ENCODE data around the gene CASKIN1. TPM values are rescaled to one million over a fixed set of nuclear protein-coding genes. Genes with fewer than 3 reads are reported as not detected.

CASKIN1 gene
- total RNA-seq, 2 experiments from 2014 or later, result 0.15 to 0.17 TPM

DNA sequence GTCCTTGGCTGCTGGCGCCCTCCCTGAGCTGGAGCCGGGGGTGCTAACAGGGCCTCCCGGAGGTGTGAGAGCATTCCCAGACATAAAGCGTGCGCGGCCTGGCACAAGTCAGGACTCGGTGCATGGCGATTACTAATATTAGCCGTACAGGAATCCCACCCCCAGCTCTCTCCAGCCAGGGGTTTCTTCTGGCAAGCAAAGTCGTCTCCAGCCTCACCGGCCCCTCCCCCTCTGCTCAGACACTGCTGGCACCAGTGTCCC lies 5.0 kb downstream of the CASKIN1 start:
- Mint-ChIP-seq H3K9me3 (no peaks in the 10 kb centered on the region), H3K27ac (no peak overlapping the region), H3K36me3 (ENCODE audit: low read depth) (no peaks in the 10 kb centered on the region), H3K4me1 (ENCODE audit: low read depth) (peaks cover 4% of the 10 kb centered on the region), H3K4me3 (no peak overlapping the region), H3K27me3 (ENCODE audit: low read depth) (peaks cover 8% of the 10 kb centered on the region)
- no peak for DNase-seq
- CTCF ChIA-PET, result no interaction called here
- intact Hi-C loops (cut with micrococcal nuclease), result no loop called here

GRCh38 chr16:2190659-2191445 lies 5.6 kb downstream of the CASKIN1 start:
- DNase-seq, result no peak
- CTCF ChIA-PET, result no interaction called here
- intact Hi-C loops (cut with micrococcal nuclease), result no loop called here
- Mint-ChIP-seq H3K27me3 (ENCODE audit: low read depth) (peaks cover 8% of the 10 kb centered on the region), H3K9me3 (no peaks in the 10 kb centered on the region), H3K4me3 (no peak overlapping the region), H3K4me1 (ENCODE audit: low read depth) (peaks cover 4% of the 10 kb centered on the region), H3K36me3 (ENCODE audit: low read depth) (no peaks in the 10 kb centered on the region), H3K27ac (no peak overlapping the region)

DNA sequence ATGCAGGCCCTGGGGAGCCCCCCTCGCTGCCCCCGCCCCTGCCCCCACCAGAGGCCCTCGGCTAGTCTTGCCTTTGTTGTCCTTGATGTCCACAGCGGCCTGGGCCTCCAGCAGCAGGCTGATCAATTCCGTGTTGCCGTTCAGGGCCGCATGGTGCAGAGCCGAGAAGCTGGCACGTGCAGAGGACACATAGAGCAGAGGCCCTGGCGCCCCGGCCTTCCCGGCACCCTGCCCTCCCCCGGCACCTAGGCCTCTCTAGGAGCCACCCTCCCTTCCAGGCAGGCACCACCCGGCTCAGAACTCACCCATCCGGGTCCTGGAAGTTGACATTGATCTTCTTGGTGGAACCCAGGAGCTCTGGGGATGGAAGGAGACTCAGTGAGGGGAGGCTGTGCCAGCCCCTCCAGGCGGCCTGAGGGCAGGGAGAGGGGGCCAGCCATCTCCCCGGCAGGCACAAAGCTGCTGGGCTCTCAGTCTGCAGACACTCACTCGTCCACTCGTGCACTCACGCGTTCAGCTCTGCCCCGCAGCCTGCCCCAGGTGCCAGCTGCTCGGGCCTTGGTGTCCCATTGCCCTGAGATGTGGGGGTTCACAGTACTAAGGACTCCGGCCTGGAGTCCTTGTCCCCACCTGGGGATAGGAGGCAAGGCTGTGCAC lies 6.3 kb downstream of the CASKIN1 start:
- Mint-ChIP-seq H3K4me3 (no peak overlapping the region), H3K36me3 (ENCODE audit: low read depth) (no peaks in the 10 kb centered on the region), H3K9me3 (no peaks in the 10 kb centered on the region), H3K27me3 (ENCODE audit: low read depth) (peaks cover 7% of the 10 kb centered on the region), H3K27ac (no peak overlapping the region), H3K4me1 (ENCODE audit: low read depth) (peaks cover 2% of the 10 kb centered on the region)
- no peak for DNase-seq
- CTCF ChIA-PET, result no interaction called here
- intact Hi-C loops (cut with micrococcal nuclease), result no loop called here

DNA sequence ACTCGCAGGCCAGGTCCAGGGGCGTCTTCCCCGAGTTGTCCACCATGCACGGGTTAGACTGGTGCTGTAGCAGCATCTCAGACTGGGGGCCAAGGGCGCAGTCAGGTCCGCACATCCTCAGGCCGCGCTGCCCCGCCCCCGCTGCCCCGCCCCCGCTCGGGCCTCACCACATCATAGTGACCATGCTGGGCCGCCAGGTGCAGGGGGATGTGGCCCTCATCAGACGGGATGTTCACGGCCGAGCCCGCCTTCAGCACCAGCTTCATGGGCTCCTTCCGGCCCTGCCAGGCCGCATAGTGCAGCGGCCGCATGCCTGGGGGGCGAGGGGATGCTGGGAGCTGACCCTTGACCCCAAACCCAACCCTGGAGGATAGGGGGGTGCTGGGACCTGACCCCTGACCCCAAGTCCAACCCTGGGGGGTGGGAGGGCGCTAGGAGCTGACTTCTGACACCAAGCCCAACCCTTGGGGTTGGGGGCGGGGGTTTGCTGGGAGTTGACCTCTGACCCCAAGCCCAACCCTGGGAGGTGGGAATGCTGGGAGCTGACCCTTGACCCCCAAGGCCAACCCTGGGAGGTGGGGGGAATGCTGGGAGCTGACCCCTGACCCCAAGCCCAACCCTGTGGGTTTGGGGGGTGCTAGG lies 7.0 kb downstream of the CASKIN1 start:
- intact Hi-C loops (cut with micrococcal nuclease), result no loop called here
- Mint-ChIP-seq H3K9me3 (no peaks in the 10 kb centered on the region), H3K27me3 (ENCODE audit: low read depth) (no peaks in the 10 kb centered on the region), H3K4me3 (no peak overlapping the region), H3K4me1 (ENCODE audit: low read depth) (no peaks in the 10 kb centered on the region), H3K27ac (no peak overlapping the region), H3K36me3 (ENCODE audit: low read depth) (no peaks in the 10 kb centered on the region)
- CTCF ChIA-PET, result interaction anchor here (0.6 kb wide), 1 partner anchor 234 kb away, joined by 3 read pairs; no protein-coding TSS in a partner anchor
- no peak for DNase-seq

DNA sequence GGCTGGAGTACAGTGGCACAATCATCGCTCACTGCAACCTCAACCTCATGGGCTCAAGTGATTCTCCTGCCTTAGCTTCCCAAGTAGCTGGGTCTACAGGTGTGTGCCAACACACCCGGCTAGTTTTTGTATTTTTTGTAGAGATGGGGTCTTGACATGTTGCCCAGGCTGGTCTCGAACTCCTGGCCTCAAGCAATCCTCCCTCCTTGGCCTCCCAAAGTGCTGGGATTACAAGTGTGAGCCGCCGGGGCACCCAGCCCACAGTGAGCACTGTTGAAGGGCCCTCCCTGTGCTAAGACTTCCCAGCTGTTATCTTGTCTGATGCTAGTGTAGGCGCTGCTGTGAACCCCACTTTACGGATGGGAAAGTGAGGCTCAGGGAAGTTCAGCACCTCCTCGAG lies 8.0 kb downstream of the CASKIN1 start:
- intact Hi-C loops (cut with micrococcal nuclease), result no loop called here
- H3K27me3 Mint-ChIP-seq (ENCODE audit: low read depth), result no peaks in the 10 kb centered on the region
- H3K9me3 Mint-ChIP-seq, result no peaks in the 10 kb centered on the region
- H3K4me1 Mint-ChIP-seq (ENCODE audit: low read depth), result no peaks in the 10 kb centered on the region
- no peak for DNase-seq
- no peaks in the 10 kb centered on the region for H3K36me3 Mint-ChIP-seq (ENCODE audit: low read depth)
- H3K4me3 Mint-ChIP-seq, result no peak overlapping the region
- CTCF ChIA-PET, result no interaction called here
- no peak overlapping the region for H3K27ac Mint-ChIP-seq

DNA sequence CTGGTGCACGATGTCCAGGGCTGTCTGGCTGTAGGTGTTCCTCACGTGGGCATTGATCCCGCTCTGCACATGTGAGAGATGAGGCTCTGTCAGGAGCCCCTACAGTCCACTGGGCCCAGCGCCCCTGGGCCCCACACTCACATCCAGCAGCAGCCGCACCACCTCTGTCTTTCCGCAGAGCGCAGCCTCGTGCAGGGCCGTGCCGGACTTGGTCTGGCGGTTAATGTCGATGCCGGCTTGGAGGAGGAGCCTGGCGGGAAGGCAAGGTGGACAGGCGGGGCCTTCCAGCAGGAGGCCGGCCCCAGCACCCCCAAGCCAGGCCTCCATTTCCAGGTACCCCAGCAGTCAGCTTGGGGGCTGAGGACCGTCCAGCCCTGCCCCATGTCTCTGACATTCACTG lies 9.2 kb downstream of the CASKIN1 start:
- no peak overlapping the region for H3K27ac Mint-ChIP-seq
- intact Hi-C loops (cut with micrococcal nuclease), result no loop called here
- no peaks in the 10 kb centered on the region for H3K9me3 Mint-ChIP-seq
- no peaks in the 10 kb centered on the region for H3K36me3 Mint-ChIP-seq (ENCODE audit: low read depth)
- no peaks in the 10 kb centered on the region for H3K27me3 Mint-ChIP-seq (ENCODE audit: low read depth)
- no peaks in the 10 kb centered on the region for H3K4me1 Mint-ChIP-seq (ENCODE audit: low read depth)
- CTCF ChIA-PET, result interaction anchor here (0.6 kb wide), 2 partner anchors 226 to 314 kb away, joined by 3 to 4 read pairs; no protein-coding TSS in a partner anchor
- no peak overlapping the region for H3K4me3 Mint-ChIP-seq
- DNase-seq, result no peak

GRCh38 chr16:2186505-2186904 lies 9.9 kb downstream of the CASKIN1 start:
- no peak for DNase-seq
- no peaks in the 10 kb centered on the region for H3K36me3 Mint-ChIP-seq (ENCODE audit: low read depth)
- no peak overlapping the region for H3K27ac Mint-ChIP-seq
- no peaks in the 10 kb centered on the region for H3K4me1 Mint-ChIP-seq (ENCODE audit: low read depth)
- H3K9me3 Mint-ChIP-seq, result no peaks in the 10 kb centered on the region
- H3K4me3 Mint-ChIP-seq, result no peak overlapping the region
- CTCF ChIA-PET, result interaction anchor here (1.3 kb wide), 1 partner anchor 8 kb away, joined by 6 read pairs; no protein-coding TSS in a partner anchor
- no peaks in the 10 kb centered on the region for H3K27me3 Mint-ChIP-seq (ENCODE audit: low read depth)
- intact Hi-C loops (cut with micrococcal nuclease), result no loop called here

- Mint-ChIP-seq H3K4me3 (no peak overlapping the region), H3K27ac (no peak overlapping the region), H3K27me3 (ENCODE audit: low read depth) (no peaks in the 10 kb centered on the region), H3K36me3 (ENCODE audit: low read depth) (no peaks in the 10 kb centered on the region), H3K9me3 (no peaks in the 10 kb centered on the region), H3K4me1 (ENCODE audit: low read depth) (no peaks in the 10 kb centered on the region)
- intact Hi-C loops (cut with micrococcal nuclease), result no loop called here
- CTCF ChIA-PET, result interaction anchor here (1.3 kb wide), 1 partner anchor 9 kb away, joined by 6 read pairs; no protein-coding TSS in a partner anchor
- no peak for DNase-seq
Observed at GRCh38 chr16:2186064-2186463, 10.3 kb downstream of the CASKIN1 start.

DNA sequence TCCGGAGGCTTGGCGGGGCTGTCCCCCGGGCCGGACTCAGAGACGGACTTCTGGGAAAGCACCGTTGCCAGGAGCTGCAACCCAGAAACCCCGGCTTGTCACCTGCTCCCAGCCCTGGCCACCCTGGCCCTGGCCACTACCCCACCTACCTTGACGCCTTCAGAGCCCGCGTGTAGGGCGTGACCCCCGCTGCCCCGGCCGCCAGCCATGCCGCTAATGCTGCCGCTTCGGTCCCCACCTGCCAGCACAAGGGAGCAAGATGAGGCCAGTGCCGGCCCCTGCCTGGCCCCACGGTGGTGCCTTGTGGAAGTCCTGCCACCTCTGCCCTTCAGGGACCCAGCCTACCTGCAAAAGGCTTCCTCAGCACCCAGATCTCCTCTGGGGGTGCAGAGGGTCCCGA lies 11.4 kb downstream of the CASKIN1 start:
- CTCF ChIA-PET, result interaction anchor here (1.3 kb wide), 1 partner anchor 10 kb away, joined by 6 read pairs; no protein-coding TSS in a partner anchor
- Mint-ChIP-seq H3K9me3 (no peaks in the 10 kb centered on the region), H3K4me3 (no peak overlapping the region), H3K36me3 (ENCODE audit: low read depth) (no peaks in the 10 kb centered on the region), H3K27ac (no peak overlapping the region), H3K4me1 (ENCODE audit: low read depth) (no peaks in the 10 kb centered on the region), H3K27me3 (ENCODE audit: low read depth) (no peaks in the 10 kb centered on the region)
- intact Hi-C loops (cut with micrococcal nuclease), result no loop called here
- no peak for DNase-seq

- Mint-ChIP-seq H3K36me3 (ENCODE audit: low read depth) (no peaks in the 10 kb centered on the region), H3K4me1 (ENCODE audit: low read depth) (no peaks in the 10 kb centered on the region), H3K27me3 (ENCODE audit: low read depth) (no peaks in the 10 kb centered on the region), H3K4me3 (no peak overlapping the region), H3K9me3 (no peaks in the 10 kb centered on the region), H3K27ac (no peak overlapping the region)
- CTCF ChIA-PET, result no interaction called here
- intact Hi-C loops (cut with micrococcal nuclease), result no loop called here
- DNase-seq, result no peak
Observed at GRCh38 chr16:2184346-2184745, 12.1 kb downstream of the CASKIN1 start.

- Mint-ChIP-seq H3K9me3 (no peaks in the 10 kb centered on the region), H3K27ac (no peak overlapping the region), H3K4me3 (no peak overlapping the region), H3K4me1 (ENCODE audit: low read depth) (no peaks in the 10 kb centered on the region), H3K27me3 (ENCODE audit: low read depth) (no peaks in the 10 kb centered on the region), H3K36me3 (ENCODE audit: low read depth) (no peaks in the 10 kb centered on the region)
- DNase-seq, result no peak
- CTCF ChIA-PET, result no interaction called here
- intact Hi-C loops (cut with micrococcal nuclease), result no loop called here
Observed at GRCh38 chr16:2183671-2184070, 12.7 kb downstream of the CASKIN1 start.

GRCh38 chr16:2181952-2182351 lies 14.5 kb downstream of the CASKIN1 start:
- no peaks in the 10 kb centered on the region for H3K27me3 Mint-ChIP-seq (ENCODE audit: low read depth)
- no peaks in the 10 kb centered on the region for H3K9me3 Mint-ChIP-seq
- CTCF ChIA-PET, result no interaction called here
- H3K4me1 Mint-ChIP-seq (ENCODE audit: low read depth), result no peaks in the 10 kb centered on the region
- H3K36me3 Mint-ChIP-seq (ENCODE audit: low read depth), result peaks cover 2% of the 10 kb centered on the region
- no peak overlapping the region for H3K27ac Mint-ChIP-seq
- H3K4me3 Mint-ChIP-seq, result no peak overlapping the region
- no peak for DNase-seq
- intact Hi-C loops (cut with micrococcal nuclease), result no loop called here
